DND-41 (cell line): ENCODE results near the gene PRRG1.
"Not testable (repeated sequence)": the region's sequence is repeated elsewhere in the genome, so short reads cannot be mapped to it uniquely, and the experiment has no call there.

Source experiments
- ATAC-seq: fragments of 200-7000 bp; cut with Tn5 transposase; 3 replicates; pipeline ENCODE4 v1.9.1; 2021; ENCODE audit warnings: low read depth; ENCODE audit not compliant: insufficient read depth
- DNase-seq: peaks from one replicate; pipeline ENCODE4 v3.0.0-alpha.2; 2020
- H2AFZ ChIP-seq: 2 replicates; pipeline ENCODE4 v1.6.0; 2012; ENCODE audit warnings: low read depth, low read length
- H3K27ac ChIP-seq: 2 replicates; pipeline ENCODE4 v1.5.1; 2012; ENCODE audit warnings: low read length, inconsistent platforms
- H3K27me3 ChIP-seq: fragments of 200-600 bp; sonication (generic); 2 replicates; pipeline ENCODE4 v1.6.0; 2012; ENCODE audit warnings: low read length, mild to moderate bottlenecking, inconsistent platforms; ENCODE audit not compliant: insufficient read depth, poor library complexity
- H3K36me3 ChIP-seq: 2 replicates; pipeline ENCODE4 v1.5.1; 2012; ENCODE audit warnings: low read length, inconsistent platforms; ENCODE audit not compliant: insufficient read depth
- H3K4me1 ChIP-seq: 2 replicates; pipeline ENCODE4 v1.5.1; 2012; ENCODE audit warnings: mild to moderate bottlenecking, low read length; ENCODE audit not compliant: insufficient read depth
- H3K4me2 ChIP-seq: 2 replicates; pipeline ENCODE4 v1.6.0; 2012; ENCODE audit warnings: mild to moderate bottlenecking, moderate library complexity, low read length, inconsistent platforms; ENCODE audit not compliant: insufficient read depth
- H3K4me3 ChIP-seq, 2 experiments: fragments of 200-600 bp in 1 of 2; shearing (Covaris generic) in 1 of 2; 2 replicates each; pipeline ENCODE4 v1.5.1; 2012 to 2016; ENCODE audit warnings: inconsistent platforms in 2 of 2, low read length in 2 of 2, mild to moderate bottlenecking in 2 of 2, low read depth in 1 of 2, moderate library complexity in 1 of 2
- H3K79me2 ChIP-seq: 2 replicates; pipeline ENCODE4 v1.6.0; 2012; ENCODE audit warnings: low read length, inconsistent platforms; ENCODE audit not compliant: insufficient read depth
- H3K9ac ChIP-seq: 2 replicates; pipeline ENCODE4 v1.6.0; 2012; ENCODE audit warnings: low read depth, mild to moderate bottlenecking, inconsistent platforms, low read length, moderate library complexity
- H3K9me3 ChIP-seq: 2 replicates; pipeline ENCODE4 v1.5.1; 2012; ENCODE audit warnings: low read length, moderate library complexity, mild to moderate bottlenecking, inconsistent platforms; ENCODE audit not compliant: insufficient read depth, severe bottlenecking
- H4K20me1 ChIP-seq: 2 replicates; pipeline ENCODE4 v1.6.0; 2012; ENCODE audit warnings: low read length; ENCODE audit not compliant: insufficient read depth
- CTCF ChIP-seq: IDR thresholded peaks from 2 replicates; pipeline ENCODE4 v1.5.1; 2012; ENCODE audit warnings: borderline replicate concordance, low read length, moderate library complexity, mild to moderate bottlenecking; ENCODE audit not compliant: poor library complexity, severe bottlenecking; ENCODE audit errors: extremely low read depth
- EZH2 ChIP-seq: IDR thresholded peaks from 3 replicates; pipeline ENCODE4 v1.6.1; 2012; ENCODE audit warnings: borderline replicate concordance, low read depth, mild to moderate bottlenecking, moderate library complexity, low read length, inconsistent platforms; ENCODE audit not compliant: severe bottlenecking

Gene PRRG1

GRCh38 chrX:37472836-37473235 lies 123.7 kb downstream of the PRRG1 start:
- ATAC-seq (no peak), DNase-seq (no peak)
- H3K27ac ChIP-seq, result no peak overlapping the region
- TF ChIP-seq CTCF, result no peak
- TF ChIP-seq EZH2, result no peak
- H3K4me2 ChIP-seq, result no peak overlapping the region
- H3K4me3 ChIP-seq, result no peak overlapping the region
- H2AFZ ChIP-seq, result no peak overlapping the region
- no peaks in the 10 kb centered on the region for H4K20me1 ChIP-seq
- no peak overlapping the region for H3K9ac ChIP-seq
- H3K79me2 ChIP-seq, result no peaks in the 10 kb centered on the region
- H3K36me3 ChIP-seq, result no peaks in the 10 kb centered on the region
- no peaks in the 10 kb centered on the region for H3K27me3 ChIP-seq
- no peaks in the 10 kb centered on the region for H3K4me1 ChIP-seq
- no peaks in the 10 kb centered on the region for H3K9me3 ChIP-seq

GRCh38 chrX:37474478-37474877 lies 125.3 kb downstream of the PRRG1 start:
- no peaks in the 10 kb centered on the region for H4K20me1 ChIP-seq
- H3K79me2 ChIP-seq, result no peaks in the 10 kb centered on the region
- TF ChIP-seq CTCF (no peak), EZH2 (no peak)
- no peak for DNase-seq
- no peak for ATAC-seq
- no peak overlapping the region for H2AFZ ChIP-seq
- no peak overlapping the region for H3K4me3 ChIP-seq
- no peak overlapping the region for H3K9ac ChIP-seq
- no peak overlapping the region for H3K27ac ChIP-seq
- H3K27me3 ChIP-seq, result no peaks in the 10 kb centered on the region
- H3K9me3 ChIP-seq, result no peaks in the 10 kb centered on the region
- H3K36me3 ChIP-seq, result no peaks in the 10 kb centered on the region
- no peaks in the 10 kb centered on the region for H3K4me1 ChIP-seq
- no peak overlapping the region for H3K4me2 ChIP-seq

- Histone ChIP-seq H3K36me3 (no peaks in the 10 kb centered on the region), H3K9ac (no peak overlapping the region), H4K20me1 (no peaks in the 10 kb centered on the region), H3K27ac (no peak overlapping the region), H3K4me3 (no peak overlapping the region), H3K27me3 (no peaks in the 10 kb centered on the region), H2AFZ (no peak overlapping the region), H3K79me2 (no peaks in the 10 kb centered on the region), H3K4me1 (no peaks in the 10 kb centered on the region), H3K4me2 (no peak overlapping the region), H3K9me3 (no peaks in the 10 kb centered on the region)
- TF ChIP-seq EZH2 (no peak), CTCF (no peak)
- ATAC-seq (no peak), DNase-seq (no peak)
Observed at GRCh38 chrX:37476571-37477170, 127.5 kb downstream of the PRRG1 start.

GRCh38 chrX:37484335-37484734 lies 135.2 kb downstream of the PRRG1 start:
- not testable (repeated sequence) for H3K79me2 ChIP-seq, DNase-seq, H3K27me3 ChIP-seq, H3K4me3 ChIP-seq, H3K4me2 ChIP-seq, H3K36me3 ChIP-seq, H3K9me3 ChIP-seq, ATAC-seq, H2AFZ ChIP-seq, H3K27ac ChIP-seq, H3K9ac ChIP-seq, H4K20me1 ChIP-seq, H3K4me1 ChIP-seq
